ENCODE measurements around the gene ZEB1. TPM values are rescaled to one million over a fixed set of nuclear protein-coding genes. Genes with fewer than 3 reads are reported as not detected.

The ZEB1 gene
- total and polyA plus RNA-seq, 10 of the 15 experiments (the other 5 are each of a cell fraction or from before 2014, with no cell fraction given), result 10.4 to 35.6 (median 24.5) TPM

DNA sequence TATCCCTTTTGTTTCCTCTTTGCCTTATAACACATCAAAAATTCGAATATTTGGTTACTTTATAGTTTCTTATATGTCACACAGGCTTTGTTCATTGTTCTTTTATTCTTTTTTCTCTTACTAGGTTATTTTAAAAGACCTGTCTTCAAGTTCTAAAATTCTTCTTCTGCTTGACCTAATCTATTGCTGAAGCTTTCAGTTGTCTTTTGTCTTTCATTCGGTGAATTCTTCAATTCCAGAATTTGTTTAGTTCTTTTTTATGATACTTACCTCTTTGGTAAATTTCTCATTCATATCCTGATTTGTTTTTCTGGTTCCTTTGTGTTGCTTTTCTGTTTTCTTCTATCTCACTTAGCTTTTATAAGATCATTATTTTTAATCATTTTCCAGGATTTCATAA is 188.4 kb downstream of the ZEB1 start:
- H3K9ac ChIP-seq (ENCODE audit: control insufficient read depth, insufficient read depth, low read length), result no peak overlapping the region
- ChIA-PET CTCF (no interaction called here), POLR2A (no interaction called here), SMC1A (ENCODE audit: uncharacterized antibody, unreplicated experiment) (interaction anchor here (1.2 kb wide), 1 partner anchor 32 kb away, joined by 3 read pairs; no protein-coding TSS in a partner anchor), RAD21 (ENCODE audit: unreplicated experiment) (no interaction called here)
- no peak overlapping the region for H3K27ac ChIP-seq (ENCODE audit: control insufficient read depth, insufficient read depth)
- ATAC-seq (no peak), DNase-seq (ENCODE audit: low read depth, low spot score) (no peak), FAIRE-seq (no peak)
- no peak overlapping the region for H2AFZ ChIP-seq (ENCODE audit: control insufficient read depth, low read depth, low read length)
- H3K79me2 ChIP-seq (ENCODE audit: control insufficient read depth, insufficient read depth, low read length), result peaks cover 2% of the 10 kb centered on the region; the same call in 1 of the 2 replicates
- WGBS (ENCODE audit: insufficient coverage, insufficient replicate concordance, low lambda C conversion rate, missing lambda C conversion rate), result 92% methylated on average over 2 of the region's 2 CpGs
- intact Hi-C loops (cut with micrococcal nuclease; ENCODE audit: unreplicated experiment) (no loop called here), in situ Hi-C loops (cut with MboI) (no loop called here)
- H4K20me1 ChIP-seq (ENCODE audit: control insufficient read depth, insufficient read depth), result no peaks in the 10 kb centered on the region
- H3K4me2 ChIP-seq (ENCODE audit: control insufficient read depth, insufficient read depth), result no peak overlapping the region
- peaks cover 13 to 28% of the 10 kb centered on the region in 2 experiments for H3K36me3 ChIP-seq (ENCODE audit: control insufficient read depth in 2 of 2, insufficient read depth in 2 of 2, low read length in 1 of 2)
- H3K4me1 ChIP-seq (ENCODE audit: control insufficient read depth, insufficient read depth, low read length), result no peaks in the 10 kb centered on the region
- no peak for TF ChIP-seq RAD51 (IDR thresholded peaks at IDR 0.05)
- TF ChIP-seq TCF3 (IDR thresholded peaks at IDR 0.05; ENCODE audit: borderline replicate concordance, insufficient read depth, low read depth, low read length), result no peak
- no peak for TF ChIP-seq POLR2AphosphoS5 (IDR thresholded peaks at IDR 0.05; ENCODE audit: low read length)
- no peak for TF ChIP-seq JUND (IDR thresholded peaks at IDR 0.05; ENCODE audit: low read depth, low read length)
- no peak for TF ChIP-seq JUNB (IDR thresholded peaks at IDR 0.05)
- TF ChIP-seq STAT3 (IDR thresholded peaks at IDR 0.05; ENCODE audit: low read depth, low read length), result no peak
- no peak for TF ChIP-seq KAT2A (conservative IDR thresholded peaks at IDR 0.05; ENCODE audit: control insufficient read depth, low read depth, low read length)
- no TSS peak for BruUV-seq (replicated peaks)
- H3K9me3 ChIP-seq (replicated peaks; ENCODE audit: control insufficient read depth, insufficient read depth, low read length), result peaks cover 22% of the 10 kb centered on the region
- no peak overlapping the region for H3K4me3 ChIP-seq
- H3K27me3 ChIP-seq (replicated peaks in 1 of 2; ENCODE audit: control insufficient read depth in 2 of 2, insufficient read depth in 2 of 2, low read length in 1 of 2), result no peaks in the 10 kb centered on the region

DNA sequence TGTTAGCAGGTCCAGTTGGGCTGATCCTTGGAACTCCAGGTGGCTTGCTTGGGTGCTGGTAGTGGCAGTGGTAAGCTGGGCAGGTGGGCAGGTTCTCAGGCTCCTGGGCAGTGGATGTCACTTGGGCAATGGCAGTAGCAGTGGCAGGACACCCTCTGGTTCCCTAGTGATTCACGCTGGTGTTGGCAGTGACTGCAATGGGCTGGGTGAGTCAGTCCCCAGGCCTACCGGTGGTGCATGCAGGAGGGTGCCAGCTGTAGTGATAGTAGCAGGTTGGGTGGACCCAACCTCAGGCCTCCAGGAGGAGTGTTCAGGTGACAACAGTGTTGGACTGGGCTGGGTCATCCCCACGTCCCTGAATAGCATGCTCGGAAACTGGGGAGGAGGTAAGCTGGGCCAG is 189.2 kb downstream of the ZEB1 start:
- DNase-seq (ENCODE audit: low read depth, low spot score), result no peak
- Histone ChIP-seq H3K27me3 (replicated peaks in 1 of 2; ENCODE audit: control insufficient read depth in 2 of 2, insufficient read depth in 2 of 2, low read length in 1 of 2) (no peaks in the 10 kb centered on the region), H3K9me3 (replicated peaks; ENCODE audit: control insufficient read depth, insufficient read depth, low read length) (peaks cover 22% of the 10 kb centered on the region), H3K79me2 (ENCODE audit: control insufficient read depth, insufficient read depth, low read length) (peaks cover 2% of the 10 kb centered on the region; the same call in 1 of the 2 replicates), H3K4me3 (no peak overlapping the region), H3K4me2 (ENCODE audit: control insufficient read depth, insufficient read depth) (no peak overlapping the region), H3K27ac (ENCODE audit: control insufficient read depth, insufficient read depth) (no peak overlapping the region), H2AFZ (ENCODE audit: control insufficient read depth, low read depth, low read length) (no peak overlapping the region), H3K36me3 (ENCODE audit: control insufficient read depth in 2 of 2, insufficient read depth in 2 of 2, low read length in 1 of 2) (peaks cover 13 to 28% of the 10 kb centered on the region in 2 experiments), H4K20me1 (ENCODE audit: control insufficient read depth, insufficient read depth) (no peaks in the 10 kb centered on the region), H3K4me1 (ENCODE audit: control insufficient read depth, insufficient read depth, low read length) (no peaks in the 10 kb centered on the region), H3K9ac (ENCODE audit: control insufficient read depth, insufficient read depth, low read length) (no peak overlapping the region)
- no TSS peak for BruUV-seq (replicated peaks)
- 98% methylated on average over 4 of the region's 4 CpGs for WGBS (ENCODE audit: insufficient coverage, insufficient replicate concordance, low lambda C conversion rate, missing lambda C conversion rate)
- FAIRE-seq, result no peak
- ChIA-PET CTCF (no interaction called here), SMC1A (ENCODE audit: uncharacterized antibody, unreplicated experiment) (interaction anchor here (0.7 kb wide), 1 partner anchor 9 kb away, joined by 3 read pairs; no protein-coding TSS in a partner anchor), POLR2A (no interaction called here), RAD21 (ENCODE audit: unreplicated experiment) (no interaction called here)
- intact Hi-C loops (cut with micrococcal nuclease; ENCODE audit: unreplicated experiment), result no loop called here
- in situ Hi-C loops (cut with MboI), result no loop called here
- no peak for TF ChIP-seq HDGF (IDR thresholded peaks at IDR 0.05)
- no peak for ATAC-seq
